Astrocyte of the spinal cord (primary cell): ENCODE results near the gene CYP1B1.
A peak's percentile ranks its signal among the peaks of the same experiment; 100 is the strongest.
"Not testable (repeated sequence)": the region's sequence is repeated elsewhere in the genome, so short reads cannot be mapped to it uniquely, and the experiment has no call there.

Experiments used
- DNase-seq: peaks from one replicate; pipeline ENCODE4 v3.0.0; 2011; ENCODE audit warnings: low read depth, low spot score
- H3K4me3 ChIP-seq: 2 replicates; pipeline ENCODE4 v1.5.1; 2011; ENCODE audit warnings: low read depth, mild to moderate bottlenecking, low read length, moderate library complexity
- in situ Hi-C: cut with HindIII; loops from 2 replicates; pipeline ENCODE4 v1.10.0; 2017; ENCODE audit warnings: low sequenced_read_pairs
- TF ChIP-seq, protein P1 (sequence below): IDR thresholded peaks from 2 replicates; pipeline ENCODE4 v1.5.1; 2012; ENCODE audit warnings: low read depth, mild to moderate bottlenecking, low read length, inconsistent platforms

The CYP1B1 gene

DNA sequence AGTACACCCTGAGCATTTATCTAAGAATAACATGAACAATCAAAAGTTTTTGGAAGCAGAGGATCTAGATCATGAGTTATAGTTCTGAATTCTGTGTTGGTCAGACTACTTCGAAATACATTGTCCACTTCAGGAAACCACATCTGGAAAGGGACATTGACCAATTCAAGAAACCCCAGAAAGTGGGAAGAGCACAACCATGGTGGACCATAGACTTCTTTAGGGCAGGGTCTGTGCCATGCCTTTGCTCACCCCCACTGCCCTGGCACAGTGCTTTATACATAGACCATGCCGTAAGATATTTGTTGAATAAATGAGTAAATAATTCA, 44.3 kb upstream of the CYP1B1 start:
- TF ChIP-seq, protein P1, sequence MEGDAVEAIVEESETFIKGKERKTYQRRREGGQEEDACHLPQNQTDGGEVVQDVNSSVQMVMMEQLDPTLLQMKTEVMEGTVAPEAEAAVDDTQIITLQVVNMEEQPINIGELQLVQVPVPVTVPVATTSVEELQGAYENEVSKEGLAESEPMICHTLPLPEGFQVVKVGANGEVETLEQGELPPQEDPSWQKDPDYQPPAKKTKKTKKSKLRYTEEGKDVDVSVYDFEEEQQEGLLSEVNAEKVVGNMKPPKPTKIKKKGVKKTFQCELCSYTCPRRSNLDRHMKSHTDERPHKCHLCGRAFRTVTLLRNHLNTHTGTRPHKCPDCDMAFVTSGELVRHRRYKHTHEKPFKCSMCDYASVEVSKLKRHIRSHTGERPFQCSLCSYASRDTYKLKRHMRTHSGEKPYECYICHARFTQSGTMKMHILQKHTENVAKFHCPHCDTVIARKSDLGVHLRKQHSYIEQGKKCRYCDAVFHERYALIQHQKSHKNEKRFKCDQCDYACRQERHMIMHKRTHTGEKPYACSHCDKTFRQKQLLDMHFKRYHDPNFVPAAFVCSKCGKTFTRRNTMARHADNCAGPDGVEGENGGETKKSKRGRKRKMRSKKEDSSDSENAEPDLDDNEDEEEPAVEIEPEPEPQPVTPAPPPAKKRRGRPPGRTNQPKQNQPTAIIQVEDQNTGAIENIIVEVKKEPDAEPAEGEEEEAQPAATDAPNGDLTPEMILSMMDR: no peak
- H3K4me3 ChIP-seq: no peak overlapping the region
- in situ Hi-C loops: no loop called here
- no peak for DNase-seq

DNA sequence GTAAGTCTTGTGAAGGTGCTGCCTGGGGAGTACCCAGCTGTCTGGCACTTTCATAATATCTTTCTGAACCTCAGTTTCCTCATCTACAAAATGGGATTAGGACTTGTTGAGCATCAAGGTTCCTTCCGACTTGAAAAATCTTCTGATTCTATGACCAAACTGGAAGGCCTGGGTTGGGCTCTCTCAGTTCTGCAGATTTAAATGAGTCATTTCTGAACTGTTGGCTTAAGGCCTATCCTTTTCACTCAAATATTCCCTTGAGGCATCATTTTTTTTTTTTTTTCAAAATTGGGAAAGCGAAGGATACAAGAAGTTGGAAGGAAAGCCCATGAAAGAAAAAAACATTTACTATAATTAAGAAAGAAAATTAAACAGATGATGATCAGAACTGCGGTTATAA, 40.8 kb upstream of the CYP1B1 start:
- no peak overlapping the region for H3K4me3 ChIP-seq
- TF ChIP-seq, protein P1: no peak
- DNase-seq: peak; percentile 58
- in situ Hi-C loops: no loop called here

DNA sequence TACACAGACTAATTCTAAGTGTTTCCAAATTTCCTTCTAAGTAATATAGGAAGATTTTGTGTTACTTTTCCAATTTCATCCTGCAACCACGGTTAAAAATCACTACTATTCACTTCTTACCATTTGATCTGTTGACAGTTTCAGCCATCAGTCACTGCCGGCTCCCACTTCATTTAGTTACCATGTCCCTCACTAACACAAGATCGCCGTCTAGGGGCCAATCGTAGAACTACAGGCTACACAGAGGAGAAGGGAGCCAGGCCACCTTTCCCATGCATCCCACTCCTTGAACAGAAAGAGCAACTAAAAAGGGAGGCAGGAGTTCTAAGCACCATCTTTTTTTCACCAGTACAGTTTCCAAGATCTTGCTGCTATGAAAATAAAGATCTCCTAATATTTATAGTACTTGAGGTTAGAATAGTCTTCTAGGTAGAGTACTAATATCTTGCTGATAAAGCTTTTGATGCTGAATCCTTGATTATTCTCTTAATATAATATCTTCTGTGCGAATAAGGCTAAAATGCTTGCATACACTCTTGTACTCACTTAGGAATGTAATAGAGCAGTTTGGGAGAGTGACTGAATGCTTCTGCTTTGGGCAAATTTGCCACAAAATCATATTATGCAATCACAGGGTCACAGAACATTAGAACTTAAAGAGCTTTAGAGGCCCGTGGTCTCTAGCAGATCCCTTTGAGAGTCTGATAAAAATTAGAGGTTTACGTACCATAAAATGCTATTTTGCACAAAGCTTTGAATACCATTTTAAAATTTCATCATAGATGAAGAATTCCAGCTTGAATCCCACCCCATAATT, 39.5 kb upstream of the CYP1B1 start:
- TF ChIP-seq, protein P1: peak; percentile 98
- peak; percentile 72 for DNase-seq
- in situ Hi-C loops: no loop called here
- H3K4me3 ChIP-seq: no peak overlapping the region

DNA sequence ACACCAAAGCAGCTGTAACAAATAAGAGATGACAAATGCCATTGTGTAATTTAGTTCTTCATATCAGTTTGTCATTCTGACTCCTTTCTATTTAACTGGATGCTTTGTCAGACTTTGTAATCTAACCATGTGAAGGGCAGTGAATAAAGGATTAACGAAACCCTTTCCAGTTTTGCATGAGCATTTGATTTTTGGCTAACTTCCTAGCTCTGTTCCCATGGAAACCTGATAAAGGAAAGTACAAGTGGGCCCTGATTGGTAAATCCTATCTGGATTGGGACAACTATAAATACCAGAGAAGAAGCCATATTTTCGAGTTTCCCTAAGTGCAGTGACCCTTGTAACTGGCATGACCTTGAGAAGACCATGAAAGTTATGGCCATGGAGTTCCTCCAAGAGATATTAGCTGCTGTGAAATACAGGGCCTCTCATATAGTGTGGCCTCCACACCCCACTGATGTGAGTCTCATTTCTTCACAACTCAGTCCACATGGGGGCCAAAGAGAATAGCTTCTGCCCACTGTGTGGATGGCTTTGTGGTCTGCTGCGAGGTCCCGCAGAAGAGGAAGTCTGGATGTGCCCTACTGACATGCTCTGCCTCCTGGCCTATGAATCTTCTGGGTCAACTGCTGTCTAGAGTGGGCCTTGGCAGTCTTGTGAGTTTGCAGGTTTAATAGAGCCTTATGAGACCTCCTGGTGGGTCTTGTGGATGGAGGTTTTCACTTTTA, 38.2 kb upstream of the CYP1B1 start:
- no peak overlapping the region for H3K4me3 ChIP-seq
- DNase-seq: no peak
- in situ Hi-C loops: no loop called here
- TF ChIP-seq, protein P1: no peak

DNA sequence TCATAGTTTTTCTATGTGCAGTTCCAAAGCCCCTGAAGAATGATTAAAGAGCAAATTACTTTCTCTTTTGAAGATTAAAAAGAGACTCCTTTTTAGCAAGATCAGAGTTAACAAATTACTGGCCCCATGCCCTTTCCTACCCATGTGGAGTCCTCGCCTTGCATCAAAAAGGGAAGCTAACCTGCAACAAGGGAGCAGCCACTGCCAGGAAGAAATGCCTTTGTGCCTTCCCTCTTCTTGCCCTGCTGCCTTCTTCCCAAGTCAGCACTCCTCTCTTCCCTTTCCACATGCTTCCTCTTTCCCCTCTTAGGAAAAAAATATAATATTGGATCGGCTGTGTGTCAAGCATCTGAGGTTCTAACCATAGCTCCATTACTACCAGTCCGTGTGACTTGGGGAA, 37.1 kb upstream of the CYP1B1 start:
- TF ChIP-seq, protein P1: no peak
- in situ Hi-C loops: no loop called here
- H3K4me3 ChIP-seq: no peak overlapping the region
- DNase-seq: no peak

DNA sequence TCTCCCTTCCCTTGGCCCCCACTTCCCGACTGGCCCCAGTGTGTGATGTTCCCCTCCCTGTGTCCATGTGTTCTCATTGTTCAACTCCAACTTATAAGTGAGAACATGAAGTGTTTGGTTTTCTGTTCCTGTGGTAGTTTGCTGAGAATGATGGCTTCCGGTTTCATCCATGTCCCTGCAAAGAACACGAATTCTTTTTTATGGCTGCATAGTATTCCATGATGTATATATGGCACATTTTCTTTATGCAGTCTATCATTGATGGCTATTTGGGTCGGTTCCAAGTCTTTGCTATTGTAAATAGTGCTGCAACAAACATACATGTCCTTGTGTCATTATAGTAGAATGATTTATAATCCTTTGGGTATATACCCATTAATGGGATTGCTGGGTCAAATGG, 35.4 kb upstream of the CYP1B1 start:
- H3K4me3 ChIP-seq, DNase-seq, in situ Hi-C loops: not testable (repeated sequence)

DNA sequence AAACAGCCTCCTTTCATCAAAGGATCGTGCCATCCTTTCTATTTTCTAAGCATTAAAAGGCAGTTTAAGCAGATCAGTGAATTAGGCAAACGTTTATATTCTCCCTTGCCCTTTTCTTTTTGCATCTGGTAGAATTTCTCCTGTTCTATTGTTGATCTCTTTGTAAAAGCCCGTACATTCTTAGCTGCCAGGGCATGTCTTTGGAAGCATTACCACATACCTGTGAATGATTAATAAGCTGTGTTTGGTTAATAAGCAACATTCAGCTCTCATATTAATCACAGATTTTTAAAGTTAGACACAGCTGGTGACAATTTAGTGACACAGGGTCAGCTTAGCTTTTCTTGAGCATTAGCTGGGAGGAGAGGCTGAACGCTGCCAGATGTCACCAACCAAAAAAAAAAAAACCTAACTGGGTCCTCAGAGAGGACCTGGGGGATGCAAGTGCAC, 33.8 kb upstream of the CYP1B1 start:
- no peak overlapping the region for H3K4me3 ChIP-seq
- in situ Hi-C loops: no loop called here
- TF ChIP-seq, protein P1: no peak
- no peak for DNase-seq
